ENCODE results near the gene NOS1AP.

- no peak for TF ChIP-seq CTCF (conservative IDR thresholded peaks at IDR 0.05; ENCODE audit: low read length)
- no peak for TF ChIP-seq EZH2phosphoT487 (IDR thresholded peaks at IDR 0.05; ENCODE audit: borderline replicate concordance)
Measured at GRCh38 chr1:162085991-162086390, 16.5 kb downstream of the NOS1AP start.
